Fibroblast of pulmonary artery (primary cell): ENCODE data around the gene RBM4B.

Experiments
- DNase-seq: peaks from one replicate; pipeline ENCODE4 v3.0.0-alpha.2; 2010; ENCODE audit warnings: low read depth
- H3K4me3 ChIP-seq: replicated peaks from 2 replicates; pipeline ENCODE4 v1.5.1; 2011; ENCODE audit warnings: low read depth, mild to moderate bottlenecking, control low read depth, low read length, moderate library complexity
- CTCF ChIP-seq: IDR thresholded peaks from 2 replicates; pipeline ENCODE4 v1.5.1; 2011; ENCODE audit warnings: mild to moderate bottlenecking, control low read depth, low read length, inconsistent platforms; ENCODE audit errors: missing control alignments

The RBM4B gene

GRCh38 chr11:66676282-66676919, 1.3 kb downstream of the RBM4B start:
- peak overlapping the region; percentile 81 for H3K4me3 ChIP-seq
- DNase-seq: no peak
- TF ChIP-seq CTCF: no peak

- H3K4me3 ChIP-seq: no peak overlapping the region
- DNase-seq: no peak
- no peak for TF ChIP-seq CTCF
These were observed 2.6 kb downstream of the RBM4B start for GRCh38 chr11:66674964-66675602.

- H3K4me3 ChIP-seq: no peak overlapping the region
- TF ChIP-seq CTCF: no peak
- DNase-seq: no peak
These were observed 6.9 kb downstream of the RBM4B start for GRCh38 chr11:66670816-66671215.

GRCh38 chr11:66665369-66665768, 12.3 kb downstream of the RBM4B start:
- DNase-seq: no peak
- no peak overlapping the region for H3K4me3 ChIP-seq
- TF ChIP-seq CTCF: no peak

GRCh38 chr11:66663741-66664296, 13.9 kb downstream of the RBM4B start:
- TF ChIP-seq CTCF: no peak
- DNase-seq: no peak
- H3K4me3 ChIP-seq: no peak overlapping the region

GRCh38 chr11:66659763-66660162, 17.9 kb downstream of the RBM4B start:
- DNase-seq: no peak
- no peak for TF ChIP-seq CTCF
- H3K4me3 ChIP-seq: no peak overlapping the region

GRCh38 chr11:66653123-66653522, 24.6 kb downstream of the RBM4B start:
- no peak overlapping the region for H3K4me3 ChIP-seq
- TF ChIP-seq CTCF: no peak
- no peak for DNase-seq
